Lung (tissue), 12 donors: Measurements from ENCODE around the gene ERI3. TPM values are rescaled to one million over a fixed set of nuclear protein-coding genes. Genes with fewer than 3 reads are reported as not detected.

ENCODE experiments used
- ATAC-seq: fragments of 200-7000 bp; cut with Tn5 transposase; one replicate; pipeline ENCODE4 v1.9.1; 2020; ENCODE audit warnings: moderate number of reproducible peaks; ENCODE audit not compliant: insufficient read depth, low FRiP score
- DNase-seq, 3 donors: peaks; one replicate each; pipeline ENCODE4 v3.0.0-alpha.2; 2013 to 2017
- H3K27ac ChIP-seq, 2 donors: one replicate each; pipeline ENCODE4 v1.5.1; 2013; ENCODE audit warnings: mild to moderate bottlenecking in 2 of 2, moderate library complexity in 2 of 2, control low read depth in 1 of 2, inconsistent platforms in 1 of 2, low read depth in 1 of 2, low read length in 1 of 2
- H3K27me3 ChIP-seq, 3 donors: one replicate each; pipeline ENCODE4 v1.5.1; 2013; ENCODE audit warnings: low read length in 2 of 3; ENCODE audit not compliant: control insufficient read depth in 3 of 3, insufficient read depth in 3 of 3
- H3K36me3 ChIP-seq, 4 donors: one replicate each; pipeline ENCODE4 v1.5.1; 2013; ENCODE audit warnings: low read length in 4 of 4, mild to moderate bottlenecking in 1 of 4, moderate library complexity in 1 of 4; ENCODE audit not compliant: control insufficient read depth in 4 of 4, insufficient read depth in 4 of 4
- H3K4me1 ChIP-seq, 5 donors: one replicate each; pipeline ENCODE4 v1.5.1; 2013; ENCODE audit warnings: low read length in 5 of 5, mild to moderate bottlenecking in 2 of 5, moderate library complexity in 1 of 5; ENCODE audit not compliant: control insufficient read depth in 5 of 5, insufficient read depth in 5 of 5
- H3K4me3 ChIP-seq: one replicate; pipeline ENCODE4 v1.5.1; 2013; ENCODE audit warnings: mild to moderate bottlenecking, control low read depth, moderate library complexity
- H3K9ac ChIP-seq, 2 donors: one replicate each; pipeline ENCODE4 v1.5.1; 2013; ENCODE audit warnings: low read length in 2 of 2, control low read depth in 1 of 2; ENCODE audit not compliant: insufficient read depth in 1 of 2
- H3K9me3 ChIP-seq, 4 donors: one replicate each; pipeline ENCODE4 v1.5.1; 2013; ENCODE audit warnings: low read length in 3 of 4, mild to moderate bottlenecking in 1 of 4, moderate library complexity in 1 of 4; ENCODE audit not compliant: control insufficient read depth in 4 of 4, insufficient read depth in 3 of 4
- CTCF ChIP-seq: IDR thresholded peaks from 2 replicates; pipeline ENCODE4 v1.5.1; 2012; ENCODE audit warnings: mild to moderate bottlenecking; ENCODE audit errors: control extremely low read depth, extremely low read depth
- WGBS, 2 donors: extraction: QIAGEN DNeasy Blood & Tissue Kit; methylation state at CpG; one replicate each; pipeline ENCODE4 v1.1.7; 2013; 5-methylcytosine and 5-hydroxymethylcytosine counted together
- polyA plus RNA-seq, 2 donors: library from polyadenylated mRNA; stranded (reverse); fragments of 200-250 nt; gene quantifications; one replicate each; pipeline ENCODE4 v1.2.1, GENCODE V29; 2013
- total RNA-seq, 2 donors: library from RNA; depleted of rRNA in 1 of 2; stranded (reverse); fragments of >200 nt in 1 of 2; gene quantifications; one replicate each; pipeline ENCODE4 v1.2.1, GENCODE V29; 2014 to 2021
- donor health status: control.
- donor health status: control.
- donor health status: Bipolar disorder and iron deficiency.
- donor health status: healthy.
- donor health status: DM: yes; HTN: yes; CAD: no.

Gene ERI3
- total and polyA plus RNA-seq, 4 donors, result 26.6 to 56.2 (median 40.8) TPM

- no peak for DNase-seq
- no peaks in the 10 kb centered on the region for H3K9me3 ChIP-seq
- H3K9ac ChIP-seq, result no peak overlapping the region
- H3K4me3 ChIP-seq, result no peak overlapping the region
- no peak for TF ChIP-seq CTCF
- H3K27ac ChIP-seq, result no peak overlapping the region
- 95 to 97% methylated on average over 13 of the region's 13 CpGs for WGBS, 2 donors
- H3K27me3 ChIP-seq, result no peaks in the 10 kb centered on the region
- peaks cover 0 to 4% (median 0%) of the 10 kb centered on the region in 4 donors for H3K36me3 ChIP-seq
- no peaks in the 10 kb centered on the region for H3K4me1 ChIP-seq
- ATAC-seq, result no peak
Measured at GRCh38 chr1:44228218-44228617, 126.8 kb downstream of the ERI3 start.

GRCh38 chr1:44227211-44227610, 127.8 kb downstream of the ERI3 start:
- 44 to 60% methylated on average over 1 of the region's 1 CpG for WGBS, 2 donors
- Histone ChIP-seq H3K4me3 (no peak overlapping the region), H3K27ac (no peak overlapping the region), H3K27me3 (no peaks in the 10 kb centered on the region), H3K4me1 (no peaks in the 10 kb centered on the region), H3K9me3 (no peaks in the 10 kb centered on the region), H3K9ac (no peak overlapping the region), H3K36me3 (peaks cover 0 to 4% (median 0%) of the 10 kb centered on the region in 4 donors)
- ATAC-seq, result no peak
- no peak for TF ChIP-seq CTCF
- DNase-seq, result no peak

GRCh38 chr1:44225761-44226160, 129.3 kb downstream of the ERI3 start:
- no peak for ATAC-seq
- WGBS, 2 donors, result 96 to 100% methylated on average over 2 of the region's 2 CpGs
- Histone ChIP-seq H3K9me3 (no peaks in the 10 kb centered on the region), H3K36me3 (peaks cover 2 to 15% (median 6%) of the 10 kb centered on the region in 4 donors), H3K27me3 (no peaks in the 10 kb centered on the region), H3K4me1 (no peaks in the 10 kb centered on the region), H3K4me3 (no peak overlapping the region), H3K9ac (no peak overlapping the region), H3K27ac (no peak overlapping the region)
- DNase-seq, result no peak
- no peak for TF ChIP-seq CTCF

GRCh38 chr1:44223187-44223610, 131.9 kb downstream of the ERI3 start:
- Histone ChIP-seq H3K4me3 (no peak overlapping the region), H3K27me3 (no peaks in the 10 kb centered on the region), H3K9ac (no peak overlapping the region), H3K36me3 (peaks cover 10 to 39% (median 20%) of the 10 kb centered on the region in 4 donors), H3K9me3 (no peaks in the 10 kb centered on the region), H3K27ac (no peak overlapping the region), H3K4me1 (no peaks in the 10 kb centered on the region)
- 30 to 75% methylated on average over 11 of the region's 11 CpGs for WGBS, 2 donors
- no peak for ATAC-seq
- no peak for DNase-seq
- no peak for TF ChIP-seq CTCF
